ENCODE data around the gene SLC16A7.

Gene SLC16A7

DNA sequence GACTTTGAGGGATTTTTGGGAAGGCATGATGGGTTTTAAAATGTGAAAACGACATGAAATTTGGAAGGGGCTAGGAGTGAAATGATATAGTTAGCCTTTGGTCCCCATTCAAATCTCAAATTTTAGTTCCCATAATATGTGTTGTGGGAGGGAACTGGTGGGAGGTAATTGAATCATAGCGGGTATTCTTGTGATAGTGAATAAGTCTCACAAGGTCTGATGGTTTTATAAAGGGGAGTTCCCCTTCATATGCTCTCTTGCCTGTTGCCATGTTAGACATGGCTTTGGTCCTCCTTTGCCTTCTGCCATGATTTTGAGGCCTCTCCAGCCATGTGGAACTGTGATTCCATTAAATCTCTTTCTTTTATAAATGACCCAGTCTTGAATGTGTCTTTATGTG, 72.8 kb downstream of the SLC16A7 start:
- DNase-seq (ENCODE audit: low read depth) = no peak

DNA sequence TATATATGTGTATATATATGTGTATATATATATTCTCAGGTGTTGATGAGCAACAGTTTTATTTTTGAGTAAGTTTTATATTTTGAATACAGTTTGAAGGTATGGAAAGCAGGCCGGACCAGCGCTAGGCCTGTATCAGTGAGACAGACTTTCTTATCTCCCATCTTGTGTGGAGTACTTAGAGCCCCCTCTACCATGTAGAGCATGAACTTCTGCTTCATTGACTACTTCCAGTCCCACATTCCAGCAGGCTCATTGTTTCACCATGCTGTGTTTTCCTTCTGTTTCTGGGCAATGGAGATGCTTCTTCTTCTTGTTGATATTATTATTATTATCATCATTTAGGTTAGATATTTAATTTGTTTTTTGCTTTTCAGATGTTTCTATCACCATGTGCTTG, 76.4 kb downstream of the SLC16A7 start:
- no peak for DNase-seq (ENCODE audit: low read depth)

DNA sequence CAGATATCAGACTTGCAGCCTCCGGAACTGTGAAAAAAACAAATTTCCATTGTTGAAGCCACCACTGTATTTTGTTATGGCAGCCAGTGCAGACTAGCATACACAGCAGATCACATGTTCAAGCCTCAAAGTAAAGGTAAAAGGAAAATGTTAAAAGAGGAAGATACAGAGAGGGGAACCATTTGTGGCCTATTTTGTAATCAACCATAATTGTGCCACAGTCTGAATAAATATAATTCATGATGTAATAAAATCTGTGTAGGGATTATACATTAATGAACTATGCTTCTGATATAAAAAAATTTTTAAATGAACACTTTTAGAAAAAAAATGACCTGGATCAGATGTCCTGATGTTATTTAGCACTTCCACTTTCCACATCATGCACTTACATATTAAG, 79.6 kb downstream of the SLC16A7 start:
- no peak for DNase-seq (ENCODE audit: low read depth)

DNA sequence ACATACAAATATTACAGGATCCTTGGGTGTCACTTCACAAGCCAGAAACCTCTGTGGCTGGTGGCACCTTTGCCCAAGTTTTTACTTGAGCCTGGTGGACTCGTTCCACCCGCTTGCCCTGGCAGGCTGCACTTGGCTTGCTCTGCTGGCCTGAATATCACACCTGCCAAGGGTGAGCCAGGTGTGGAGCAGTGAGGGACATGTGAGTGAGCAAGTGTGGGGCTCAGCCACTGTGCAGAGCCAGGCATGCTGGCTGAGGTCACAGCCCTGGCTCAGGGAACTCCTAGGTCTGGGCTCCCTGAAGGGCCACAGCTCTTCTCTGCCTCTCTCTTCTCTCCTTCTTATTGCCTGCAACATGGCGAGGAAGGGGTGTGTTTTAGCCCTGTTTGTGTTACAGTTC, 82.0 kb downstream of the SLC16A7 start:
- DNase-seq (ENCODE audit: low read depth) = no peak

DNA sequence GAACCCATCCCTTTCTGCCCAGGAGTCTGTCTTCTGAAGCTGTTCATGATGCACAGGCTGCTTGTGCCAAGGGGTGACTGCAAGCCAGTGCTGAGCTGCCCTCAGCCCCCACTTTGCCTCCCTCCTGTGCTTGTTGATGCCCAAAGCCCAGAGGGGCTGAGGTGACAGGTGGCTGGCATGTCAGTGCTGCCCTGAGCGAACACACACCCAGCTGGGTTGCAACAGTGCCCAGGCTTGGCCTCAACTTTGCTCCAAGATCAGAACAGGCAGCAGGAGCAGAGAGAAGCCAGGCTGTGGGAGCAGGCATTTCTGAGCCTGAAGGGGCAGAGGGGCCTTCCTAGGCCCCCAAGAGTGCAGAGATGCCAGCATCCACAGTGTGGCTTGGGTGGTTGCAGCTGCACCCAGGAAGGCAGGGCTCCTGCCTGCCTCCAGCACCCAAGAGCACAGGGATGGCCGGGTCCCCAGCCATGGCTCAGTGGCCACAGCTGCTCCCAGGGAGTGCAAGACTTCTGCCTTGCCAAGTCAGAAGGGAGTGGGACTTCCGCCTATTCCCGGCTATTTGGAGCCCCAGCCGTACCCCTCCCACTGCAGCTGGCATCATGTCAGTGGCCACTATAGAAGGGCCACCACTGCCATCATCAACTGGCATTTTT, 83.1 kb downstream of the SLC16A7 start:
- DNase-seq (ENCODE audit: low read depth) = no peak

DNA sequence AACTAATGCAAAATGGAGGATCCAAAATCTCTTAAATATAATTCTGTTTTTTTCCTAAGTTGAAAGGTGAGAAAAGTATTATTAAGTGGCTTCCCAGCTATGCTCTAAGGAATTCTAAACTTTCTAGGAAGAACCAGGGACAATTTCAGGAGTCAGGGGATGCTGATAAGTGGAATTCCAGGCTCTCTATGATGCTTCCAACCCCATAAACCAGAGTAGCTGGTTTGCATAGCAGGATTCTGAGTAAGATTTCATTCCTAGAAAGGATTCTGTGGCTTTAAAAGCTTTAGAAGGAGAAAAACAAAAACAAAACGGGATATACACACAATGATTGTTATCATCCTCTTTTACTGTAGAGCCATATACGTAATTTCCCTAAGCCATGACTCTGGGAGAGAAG, 93.9 kb downstream of the SLC16A7 start:
- no peak for DNase-seq (ENCODE audit: low read depth)

DNA sequence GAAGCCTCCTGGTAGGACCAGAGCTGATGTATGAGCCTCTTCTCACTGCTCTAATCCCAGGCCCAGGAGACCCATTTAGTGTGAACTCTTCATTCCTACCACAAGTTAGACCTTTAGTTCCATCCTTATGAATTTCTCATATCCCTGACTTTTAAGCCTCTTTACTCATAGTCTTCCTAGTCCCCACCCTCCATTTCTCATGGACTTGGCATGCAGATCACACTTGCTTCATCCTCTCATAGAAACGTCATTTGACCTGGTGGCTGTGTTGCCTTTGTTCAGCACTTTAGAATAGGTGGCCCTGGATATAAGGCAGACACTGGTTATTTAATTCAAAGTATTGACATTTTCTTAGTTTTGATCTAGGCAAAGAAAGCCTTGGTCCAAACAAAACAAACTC, 99.5 kb downstream of the SLC16A7 start:
- DNase-seq (ENCODE audit: low read depth) = no peak

DNA sequence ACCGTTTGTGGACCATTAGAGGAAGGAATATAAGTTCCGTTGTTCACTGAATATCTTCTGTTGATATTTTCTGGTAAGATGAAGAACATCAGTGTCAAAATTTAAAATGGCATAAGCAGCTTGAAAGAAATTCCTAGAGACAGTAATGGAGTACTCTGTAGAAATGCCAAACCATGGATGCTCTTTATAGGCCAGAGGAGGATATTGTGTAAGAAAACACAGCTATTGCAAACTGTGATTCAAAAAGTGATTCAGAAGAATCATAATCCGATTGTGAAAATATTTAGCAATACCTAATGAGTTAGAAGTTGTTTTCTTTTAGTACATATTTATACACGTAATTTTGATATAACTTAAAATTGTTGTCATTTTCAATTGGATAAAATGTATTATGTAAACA, 102.8 kb downstream of the SLC16A7 start:
- DNase-seq (ENCODE audit: low read depth) = no peak

DNA sequence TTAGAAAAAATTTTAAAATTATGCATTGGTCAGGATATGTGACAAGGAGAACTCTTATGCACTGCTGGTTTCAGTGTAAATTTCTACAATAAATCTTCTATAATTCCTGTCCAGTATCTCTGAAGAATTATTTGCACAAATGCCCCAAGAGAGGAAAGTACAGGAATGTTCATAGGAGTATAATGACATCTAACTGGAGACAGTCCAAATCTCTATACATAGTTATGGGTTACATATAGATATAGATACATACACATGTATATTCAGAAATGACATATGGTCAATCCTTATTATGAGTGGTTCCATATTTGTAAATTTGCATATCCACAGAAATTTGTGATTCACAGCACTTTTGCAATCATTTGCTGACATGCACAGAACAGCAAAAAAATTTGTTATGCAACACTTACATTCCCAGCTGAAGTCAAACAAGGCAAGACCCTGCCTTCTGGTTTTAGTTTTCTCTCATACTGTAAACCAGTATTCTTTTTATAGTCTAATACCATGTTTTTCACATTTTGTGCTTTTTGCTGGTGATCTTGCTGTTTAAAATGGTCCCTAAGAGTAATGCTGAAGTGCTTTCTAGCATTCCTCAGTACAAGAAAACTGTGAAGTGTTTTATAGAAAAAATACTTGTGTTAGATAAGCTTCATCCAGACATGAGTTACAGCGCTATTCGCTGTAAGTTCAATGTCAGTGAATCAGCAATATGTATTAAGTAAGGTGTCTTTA, 103.8 kb downstream of the SLC16A7 start:
- DNase-seq (ENCODE audit: low read depth) = no peak

DNA sequence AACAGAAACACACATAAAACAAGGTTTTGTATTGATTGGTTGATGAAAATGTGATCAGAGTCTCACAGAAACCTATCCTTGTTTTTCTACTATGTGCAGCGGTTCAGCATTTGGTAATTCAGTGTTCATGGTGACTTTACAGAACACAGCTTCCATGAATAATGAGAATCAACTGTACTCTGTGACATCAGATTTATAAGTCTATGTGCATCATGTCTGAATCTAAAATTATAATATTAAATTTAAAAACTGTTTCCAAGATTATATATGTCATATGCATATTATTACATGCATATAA, 104.3 kb downstream of the SLC16A7 start:
- DNase-seq (ENCODE audit: low read depth) = no peak

DNA sequence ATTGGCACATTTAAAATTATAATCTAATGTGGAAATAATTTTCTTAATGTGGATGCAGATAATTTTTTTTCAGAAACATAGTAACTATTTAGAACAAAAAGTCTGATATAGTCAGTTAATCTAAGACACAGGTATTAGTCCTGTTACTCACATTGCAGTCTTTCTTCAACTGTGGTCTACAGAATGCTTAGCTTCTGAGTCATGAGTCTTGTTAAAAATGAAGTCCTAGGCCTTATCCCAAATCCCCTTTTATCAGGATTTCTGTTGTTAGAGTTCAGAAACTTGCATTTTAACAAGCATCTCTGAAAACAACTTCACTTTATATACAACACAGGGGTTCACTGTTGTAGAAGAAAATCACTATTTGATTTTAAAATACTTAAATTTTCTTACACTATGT, 112.2 kb downstream of the SLC16A7 start:
- DNase-seq (ENCODE audit: low read depth) = no peak

DNA sequence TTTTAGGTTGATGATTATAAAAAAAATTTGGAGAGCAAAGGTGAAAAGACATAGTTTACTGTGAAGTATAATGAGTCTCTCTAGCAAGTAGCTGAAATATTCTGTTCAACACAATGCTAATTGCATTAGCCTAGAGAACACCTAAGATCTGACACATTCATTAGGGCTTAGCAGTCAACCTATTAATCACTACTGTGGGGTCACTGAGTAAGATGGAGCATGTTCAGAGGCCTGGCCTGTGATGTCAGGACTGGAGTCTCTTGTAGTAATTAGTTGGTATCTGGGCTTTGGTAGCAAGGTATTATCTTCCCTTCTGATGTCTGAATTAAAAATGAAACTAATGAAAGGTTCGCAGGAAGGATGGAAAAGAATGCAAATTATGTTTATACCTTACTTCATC, 112.7 kb downstream of the SLC16A7 start:
- no peak for DNase-seq (ENCODE audit: low read depth)

DNA sequence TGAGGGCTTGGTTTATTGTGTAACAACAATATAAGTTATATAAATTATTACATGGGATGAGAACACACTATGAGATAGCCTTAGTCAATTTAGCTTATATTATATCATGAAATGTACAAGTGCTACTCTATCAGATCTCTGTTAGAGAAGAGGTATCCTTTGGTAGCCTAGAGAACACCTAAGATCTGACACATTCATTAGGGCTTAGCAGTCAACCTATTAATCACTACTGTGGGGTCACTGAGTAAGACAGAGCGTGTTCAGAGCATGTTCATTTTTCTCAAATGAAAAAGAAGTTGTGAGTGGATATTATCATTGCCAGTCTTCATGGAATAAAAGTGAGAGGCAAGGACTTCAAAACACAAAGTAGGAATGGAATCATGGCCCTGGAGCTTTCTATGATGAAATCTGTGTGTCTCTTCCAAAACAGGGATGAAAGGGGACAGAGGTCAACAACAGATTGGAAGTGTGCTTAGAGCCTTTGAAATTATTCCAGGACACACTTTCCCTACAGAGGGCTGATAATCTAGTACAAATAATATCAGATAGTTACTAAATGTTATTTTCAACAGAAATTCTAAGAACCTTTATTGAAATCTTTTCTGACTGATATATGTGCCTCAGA, 114.3 kb downstream of the SLC16A7 start:
- no peak for DNase-seq (ENCODE audit: low read depth)

DNA sequence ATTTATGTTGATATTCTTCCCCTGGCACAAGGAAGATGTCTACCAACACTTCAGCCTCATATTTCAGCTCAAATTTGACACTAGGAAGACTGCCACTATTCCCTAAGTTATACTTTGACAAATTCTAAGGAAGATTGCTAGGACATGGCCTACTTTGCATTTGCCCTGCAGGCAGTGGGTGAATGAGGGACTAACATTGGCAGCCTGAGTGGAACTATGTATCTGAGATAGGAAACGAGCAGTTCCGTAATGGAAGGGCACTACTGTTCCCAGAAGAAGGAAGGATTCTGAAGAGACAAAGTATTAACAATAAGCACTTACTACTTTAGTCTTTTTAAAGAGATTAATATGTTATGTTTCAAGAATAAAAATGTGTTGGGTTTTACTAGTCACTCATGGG, 115.1 kb downstream of the SLC16A7 start:
- DNase-seq (ENCODE audit: low read depth) = no peak

DNA sequence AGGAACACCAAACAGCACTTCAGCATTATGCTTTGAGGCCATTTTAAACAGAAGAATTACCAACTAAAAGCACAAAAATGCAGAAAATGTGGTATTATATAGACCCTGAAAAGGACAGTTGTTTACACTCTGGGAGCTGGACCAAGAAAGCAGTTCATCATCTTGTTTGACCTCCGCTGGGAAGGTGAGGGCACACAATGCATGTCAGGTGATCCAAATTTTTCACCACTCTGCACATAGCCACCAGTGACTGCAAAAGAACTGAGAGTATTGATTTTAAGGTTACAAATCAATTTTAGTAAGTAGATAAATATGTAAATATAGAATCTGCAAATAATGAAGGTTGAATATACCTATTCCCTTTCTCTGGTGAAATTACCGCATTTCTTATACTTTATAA, 119.6 kb downstream of the SLC16A7 start:
- no peak for DNase-seq (ENCODE audit: low read depth)

DNA sequence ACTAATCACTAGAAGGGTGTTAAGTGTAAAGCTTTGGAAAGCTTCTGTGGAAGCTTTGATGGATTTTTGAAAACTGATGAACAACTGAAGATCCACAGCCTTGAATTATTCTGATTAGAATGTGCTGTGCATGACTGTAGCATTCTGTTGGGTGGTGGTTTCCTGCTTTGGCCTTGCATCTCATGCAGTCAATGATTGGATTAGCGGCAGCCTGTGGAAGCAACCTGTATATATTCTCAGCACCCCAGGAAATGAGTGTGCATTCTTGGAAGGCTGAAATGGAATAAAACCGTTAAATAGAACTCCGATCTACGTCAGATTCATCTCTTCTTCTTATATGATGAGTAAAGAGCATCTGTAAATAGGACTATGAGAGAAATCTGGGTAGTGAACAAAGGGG, 120.2 kb downstream of the SLC16A7 start:
- no peak for DNase-seq (ENCODE audit: low read depth)

DNA sequence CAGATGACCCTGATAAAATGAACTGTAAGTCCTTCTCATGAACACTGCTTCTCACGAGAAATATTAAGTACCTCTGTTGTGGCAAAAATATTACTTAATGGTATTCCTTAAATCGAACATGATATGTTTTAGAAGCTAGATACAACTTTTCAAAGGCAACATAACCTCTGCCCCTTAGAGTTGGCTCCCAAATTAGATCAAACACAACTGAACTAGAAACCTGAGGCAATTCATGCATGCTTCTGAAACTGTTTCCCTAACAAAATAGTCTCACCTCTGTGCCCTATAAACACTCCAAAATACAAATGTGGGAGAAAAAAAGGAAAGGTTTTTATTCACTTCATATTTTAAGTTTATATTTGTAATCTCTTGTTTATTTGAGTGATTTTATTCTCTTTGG, 121.6 kb downstream of the SLC16A7 start:
- DNase-seq (ENCODE audit: low read depth) = no peak

DNA sequence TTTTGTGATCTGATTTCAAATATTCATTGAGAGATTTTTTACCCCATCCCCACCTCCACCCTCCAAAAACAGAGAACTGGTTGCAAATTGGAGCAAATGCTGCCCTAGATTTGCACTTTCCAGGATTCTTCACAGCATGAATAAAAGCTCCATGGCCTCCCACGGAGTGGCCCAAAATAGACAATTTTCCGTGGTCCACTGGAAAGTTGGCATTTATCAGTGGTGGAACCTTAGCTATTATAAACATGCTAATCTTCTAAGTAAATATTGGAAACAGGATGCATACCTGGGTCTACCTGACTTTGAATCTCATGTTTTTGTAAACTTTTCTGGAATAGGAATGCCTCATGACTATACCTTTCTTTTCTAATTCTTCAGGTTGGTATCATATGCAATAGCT, 123.9 kb downstream of the SLC16A7 start:
- DNase-seq (ENCODE audit: low read depth) = no peak

DNA sequence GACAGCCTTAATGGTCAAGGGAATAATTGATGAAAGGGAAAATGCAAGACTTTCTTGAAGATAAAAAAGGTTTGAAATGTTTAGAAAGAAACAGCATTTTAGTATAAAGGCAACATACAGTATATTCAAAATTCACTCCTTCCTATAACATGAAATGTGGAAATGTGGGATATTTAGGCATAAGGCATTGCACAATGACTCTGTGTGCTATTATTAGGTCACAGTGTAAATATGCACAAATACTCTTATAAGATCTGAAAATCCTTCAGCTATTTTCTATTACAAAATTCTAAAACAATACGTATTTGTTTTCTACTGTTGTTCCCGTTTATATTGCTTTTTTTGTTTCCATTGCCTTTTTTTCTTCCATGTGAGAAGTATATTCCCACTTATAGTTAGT, 127.7 kb downstream of the SLC16A7 start:
- DNase-seq (ENCODE audit: low read depth) = no peak

DNA sequence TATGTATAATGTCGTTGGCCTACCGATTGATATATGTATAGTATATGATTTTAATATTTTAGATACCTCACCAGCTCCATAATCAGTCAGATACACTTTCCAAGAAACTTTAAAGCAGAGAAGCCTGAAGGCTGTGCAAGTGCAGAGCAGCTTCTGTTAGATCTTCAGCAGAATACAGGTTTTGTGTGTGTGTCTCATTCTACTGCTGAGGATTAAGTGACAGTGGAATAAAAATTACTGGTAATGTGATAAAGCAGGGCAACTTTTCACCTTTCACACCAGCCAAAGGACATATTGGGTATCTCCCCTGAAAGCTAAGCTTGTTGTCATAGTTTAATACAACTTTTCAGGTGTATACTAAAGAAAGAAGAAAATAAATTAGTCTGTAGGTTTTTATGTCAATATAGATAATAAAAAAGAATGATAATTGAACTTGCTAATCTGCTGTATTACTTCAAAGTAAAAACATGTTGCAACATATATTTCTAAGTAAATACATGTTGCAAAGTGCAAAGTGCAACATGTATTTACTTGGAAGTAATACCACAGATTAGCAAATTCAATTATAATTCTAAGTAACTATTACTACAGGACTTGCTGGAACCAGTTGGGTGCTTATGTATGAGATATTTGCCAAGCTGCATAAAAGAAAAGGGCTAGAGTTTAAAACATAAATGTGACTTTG, 128.3 kb downstream of the SLC16A7 start:
- no peak for DNase-seq (ENCODE audit: low read depth)

DNA sequence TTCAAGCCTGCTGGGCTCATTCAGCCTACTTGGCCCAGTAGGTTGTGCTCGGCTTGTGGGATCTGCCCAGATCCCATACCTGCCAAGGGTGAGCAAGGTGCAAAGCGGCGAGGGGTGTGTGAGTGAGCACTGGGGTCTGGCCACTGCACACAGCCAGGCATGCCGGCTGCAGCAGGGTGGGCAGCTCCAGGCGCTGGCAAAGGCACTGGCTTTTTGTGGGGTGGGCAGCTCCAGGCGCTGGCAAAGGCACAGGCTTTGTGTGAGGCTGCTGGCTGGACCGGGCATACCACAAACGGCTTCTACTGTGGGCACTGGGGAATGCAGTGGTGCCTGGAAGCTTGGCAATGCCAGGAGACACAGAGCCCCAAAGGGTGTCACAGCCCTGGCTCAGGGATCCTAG, 137.4 kb downstream of the SLC16A7 start:
- DNase-seq (ENCODE audit: low read depth) = no peak

DNA sequence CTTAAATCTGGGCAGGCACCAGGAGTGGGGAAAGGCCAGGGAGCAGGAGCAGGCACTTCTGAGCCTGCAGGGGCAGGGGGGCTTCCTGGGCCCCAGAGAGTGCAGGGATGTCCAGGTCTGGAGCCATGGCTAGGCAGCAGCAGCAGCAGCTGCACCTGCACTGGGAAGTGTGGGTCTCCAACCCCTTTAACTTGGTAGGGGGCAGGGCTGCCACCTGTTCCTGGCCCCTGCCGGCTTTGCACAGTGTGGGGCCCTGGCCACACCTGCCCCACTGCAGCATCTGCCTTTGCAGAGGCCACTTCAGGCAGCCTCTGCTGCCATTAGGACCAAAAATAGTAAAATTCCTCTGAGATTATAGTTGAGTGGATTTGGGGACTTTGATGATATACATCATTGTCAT, 138.5 kb downstream of the SLC16A7 start:
- DNase-seq (ENCODE audit: low read depth) = no peak

DNA sequence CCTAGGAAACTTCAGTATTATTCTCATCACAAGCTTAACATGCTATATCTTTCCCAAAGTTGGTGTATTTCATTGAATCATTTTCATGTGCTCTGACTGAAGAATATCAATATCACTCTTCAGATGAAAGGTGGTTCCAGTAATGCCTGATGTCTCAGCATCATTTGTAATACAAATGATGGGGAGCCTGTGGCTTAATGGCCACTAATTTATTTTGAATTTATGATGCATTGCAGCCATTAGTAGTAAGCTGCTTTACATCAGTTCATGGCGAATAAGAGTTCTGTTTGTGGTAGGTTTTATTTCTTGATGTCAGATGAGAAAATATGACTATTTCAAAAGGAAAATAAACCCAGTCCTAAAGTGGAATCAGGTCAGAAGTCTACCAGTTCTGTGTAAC, 139.4 kb downstream of the SLC16A7 start:
- DNase-seq (ENCODE audit: low read depth) = no peak

Measured in activated T-cell treated with anti-CD3 and anti-CD28 coated beads for 1 hour (primary cell).